CD4-positive, alpha-beta T cell treated with Interferon gamma for 1 hour (primary cell): ENCODE measurements around the gene TMEM186.
A peak's percentile ranks its signal among the peaks of the same experiment; 100 is the strongest.

Experiments used
- DNase-seq: peaks from one replicate; pipeline ENCODE4 v3.0.0-alpha.2; 2020

Gene TMEM186

GRCh38 chr16:8768283-8768682 lies 29.2 kb downstream of the TMEM186 start:
- no peak for DNase-seq

GRCh38 chr16:8767176-8767575 lies 30.3 kb downstream of the TMEM186 start:
- DNase-seq: no peak

GRCh38 chr16:8764525-8765250 lies 32.8 kb downstream of the TMEM186 start:
- no peak for DNase-seq

GRCh38 chr16:8763899-8764298 lies 33.5 kb downstream of the TMEM186 start:
- DNase-seq: no peak

- no peak for DNase-seq
Measured at GRCh38 chr16:8763083-8763482, 34.4 kb downstream of the TMEM186 start.

GRCh38 chr16:8762254-8762653 lies 35.2 kb downstream of the TMEM186 start:
- no peak for DNase-seq

GRCh38 chr16:8761078-8761477 lies 36.4 kb downstream of the TMEM186 start:
- DNase-seq: no peak

- no peak for DNase-seq
Measured at GRCh38 chr16:8760021-8760420, 37.4 kb downstream of the TMEM186 start.

- DNase-seq: no peak
Measured at GRCh38 chr16:8758022-8758421, 39.4 kb downstream of the TMEM186 start.

- no peak for DNase-seq
Measured at GRCh38 chr16:8756755-8757154, 40.7 kb downstream of the TMEM186 start.

- no peak for DNase-seq
Measured at GRCh38 chr16:8753416-8754054, 43.9 kb downstream of the TMEM186 start.

GRCh38 chr16:8752706-8753105 lies 44.7 kb downstream of the TMEM186 start:
- DNase-seq: no peak

GRCh38 chr16:8751481-8752311 lies 45.7 kb downstream of the TMEM186 start:
- no peak for DNase-seq

- DNase-seq: peak; percentile 4
Measured at GRCh38 chr16:8748944-8749343, 48.5 kb downstream of the TMEM186 start.
